KG1 (cell line): Measurements from ENCODE around the gene CASTOR1.

Source experiments
- DNase-seq: peaks from one replicate; lab custom pipeline; 2025; lab: John Stamatoyannopoulos, UW

Gene CASTOR1

GRCh38 chr22:30284172-30284571 is 5.1 kb downstream of the CASTOR1 start:
- DNase-seq, result no peak

GRCh38 chr22:30283342-30283741 is 6.0 kb downstream of the CASTOR1 start:
- no peak for DNase-seq

- DNase-seq, result no peak
These were observed 6.7 kb downstream of the CASTOR1 start for GRCh38 chr22:30282616-30283046.

GRCh38 chr22:30280505-30280904 is 8.8 kb downstream of the CASTOR1 start:
- DNase-seq, result no peak

GRCh38 chr22:30279932-30280331 is 9.4 kb downstream of the CASTOR1 start:
- DNase-seq, result no peak

- DNase-seq, result no peak
These were observed 10.1 kb downstream of the CASTOR1 start for GRCh38 chr22:30279046-30279788.

GRCh38 chr22:30277547-30278344 is 11.6 kb downstream of the CASTOR1 start:
- DNase-seq, result no peak

- DNase-seq, result no peak
These were observed 13.3 kb downstream of the CASTOR1 start for GRCh38 chr22:30276039-30276438.

GRCh38 chr22:30275625-30276024 is 13.7 kb downstream of the CASTOR1 start:
- no peak for DNase-seq

- no peak for DNase-seq
These were observed 14.9 kb downstream of the CASTOR1 start for GRCh38 chr22:30274437-30274812.

- DNase-seq, result no peak
These were observed 15.4 kb downstream of the CASTOR1 start for GRCh38 chr22:30273711-30274436.

GRCh38 chr22:30272781-30273601 is 16.3 kb downstream of the CASTOR1 start:
- DNase-seq, result no peak

- no peak for DNase-seq
These were observed 18.5 kb downstream of the CASTOR1 start for GRCh38 chr22:30270832-30271231.

- DNase-seq, result no peak
These were observed 21.0 kb downstream of the CASTOR1 start for GRCh38 chr22:30268331-30268730.

- DNase-seq, result peak; percentile 70
These were observed 21.7 kb downstream of the CASTOR1 start for GRCh38 chr22:30267382-30268302.

GRCh38 chr22:30266445-30267381 is 22.6 kb downstream of the CASTOR1 start, which contains the start of gene OSM:
Gene OSM (minus strand): TSS chr22:30266851. CDS start chr22:30266799, 52 bp downstream.
- DNase-seq, result peak; percentile 89

- DNase-seq, result peak; percentile 77
These were observed 23.4 kb downstream of the CASTOR1 start for GRCh38 chr22:30265823-30266444.

GRCh38 chr22:30265131-30265720 is 24.1 kb downstream of the CASTOR1 start:
- DNase-seq, result no peak

GRCh38 chr22:30263883-30264282 is 25.4 kb downstream of the CASTOR1 start:
- no peak for DNase-seq
